ENCODE data around the gene SGIP1.
A peak's percentile ranks its signal among the peaks of the same experiment; 100 is the strongest.

The SGIP1 gene

DNA sequence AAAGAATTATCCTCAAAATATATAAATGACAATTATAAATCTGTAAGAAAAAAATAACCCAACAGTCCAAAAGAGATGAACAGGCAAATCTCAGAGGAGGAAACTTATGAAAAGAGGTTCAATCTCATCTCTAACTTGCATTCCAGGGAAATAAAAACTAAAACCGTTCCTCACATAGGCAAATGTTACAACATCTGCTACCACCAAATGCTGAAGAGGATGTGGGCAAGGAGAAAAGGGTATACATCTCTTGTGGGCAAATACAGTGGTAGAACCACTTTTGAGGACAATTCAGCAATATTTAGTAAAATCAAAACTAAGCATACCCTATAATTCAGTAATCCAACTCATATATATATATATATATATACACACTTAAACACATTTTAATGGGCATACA, 33.7 kb upstream of the SGIP1 start:
- Histone ChIP-seq H4K20me1 (ENCODE audit: insufficient read depth, low read length) (no peaks in the 10 kb centered on the region), H3K4me1 (ENCODE audit: insufficient read depth, low read length, severe bottlenecking) (no peaks in the 10 kb centered on the region), H3F3A (ENCODE audit: insufficient read depth, low read length) (no peaks in the 10 kb centered on the region), H3K9me3 (ENCODE audit: low read length) (no peaks in the 10 kb centered on the region), H2AFZ (ENCODE audit: low read length) (no peak overlapping the region), H3K9me2 (ENCODE audit: low read depth, low read length) (no peaks in the 10 kb centered on the region), H3K79me2 (ENCODE audit: insufficient read depth, low read length) (no peaks in the 10 kb centered on the region), H3K4me3 (ENCODE audit: low read depth, low read length, poor library complexity, severe bottlenecking) (no peak overlapping the region), H3K27me3 (ENCODE audit: insufficient read depth, low read length) (no peaks in the 10 kb centered on the region), H3K27ac (ENCODE audit: low read depth, low read length, poor library complexity, severe bottlenecking) (no peak overlapping the region), H3K4me2 (ENCODE audit: low read length) (no peak overlapping the region), H3K36me3 (ENCODE audit: insufficient read depth, low read length) (no peaks in the 10 kb centered on the region), H3K9ac (ENCODE audit: low read length) (no peak overlapping the region)
- no peak for TF ChIP-seq EZH2 (IDR thresholded peaks at IDR 0.05; ENCODE audit: borderline replicate concordance, low read length)
- TF ChIP-seq, protein P1, sequence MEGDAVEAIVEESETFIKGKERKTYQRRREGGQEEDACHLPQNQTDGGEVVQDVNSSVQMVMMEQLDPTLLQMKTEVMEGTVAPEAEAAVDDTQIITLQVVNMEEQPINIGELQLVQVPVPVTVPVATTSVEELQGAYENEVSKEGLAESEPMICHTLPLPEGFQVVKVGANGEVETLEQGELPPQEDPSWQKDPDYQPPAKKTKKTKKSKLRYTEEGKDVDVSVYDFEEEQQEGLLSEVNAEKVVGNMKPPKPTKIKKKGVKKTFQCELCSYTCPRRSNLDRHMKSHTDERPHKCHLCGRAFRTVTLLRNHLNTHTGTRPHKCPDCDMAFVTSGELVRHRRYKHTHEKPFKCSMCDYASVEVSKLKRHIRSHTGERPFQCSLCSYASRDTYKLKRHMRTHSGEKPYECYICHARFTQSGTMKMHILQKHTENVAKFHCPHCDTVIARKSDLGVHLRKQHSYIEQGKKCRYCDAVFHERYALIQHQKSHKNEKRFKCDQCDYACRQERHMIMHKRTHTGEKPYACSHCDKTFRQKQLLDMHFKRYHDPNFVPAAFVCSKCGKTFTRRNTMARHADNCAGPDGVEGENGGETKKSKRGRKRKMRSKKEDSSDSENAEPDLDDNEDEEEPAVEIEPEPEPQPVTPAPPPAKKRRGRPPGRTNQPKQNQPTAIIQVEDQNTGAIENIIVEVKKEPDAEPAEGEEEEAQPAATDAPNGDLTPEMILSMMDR (IDR thresholded peaks at IDR 0.05; ENCODE audit: low read length) = no peak

DNA sequence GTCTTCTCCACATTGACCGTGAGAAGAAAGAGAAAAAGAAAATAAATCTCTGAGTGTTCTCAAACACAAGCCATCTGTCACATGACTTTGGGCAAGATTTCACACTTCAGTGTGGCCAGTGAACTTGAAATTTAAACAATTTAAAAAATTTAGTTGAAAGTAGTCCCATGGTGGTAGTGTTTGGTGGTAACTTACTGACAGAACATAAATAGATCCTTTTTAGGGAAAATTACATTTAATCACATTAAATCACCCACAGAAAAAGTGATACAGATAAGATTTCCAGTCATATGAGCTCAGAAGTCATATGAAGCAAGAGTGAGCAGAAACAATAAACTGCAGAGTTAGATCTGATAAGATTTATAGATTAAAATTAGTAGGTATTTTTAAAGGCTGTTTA, 31.9 kb upstream of the SGIP1 start:
- H3K9ac ChIP-seq (ENCODE audit: low read length) = no peak overlapping the region
- TF ChIP-seq, protein P1 (IDR thresholded peaks at IDR 0.05; ENCODE audit: low read length) = no peak
- no peak for TF ChIP-seq EZH2 (IDR thresholded peaks at IDR 0.05; ENCODE audit: borderline replicate concordance, low read length)
- no peaks in the 10 kb centered on the region for H3F3A ChIP-seq (ENCODE audit: insufficient read depth, low read length)
- H3K79me2 ChIP-seq (ENCODE audit: insufficient read depth, low read length) = no peaks in the 10 kb centered on the region
- no peaks in the 10 kb centered on the region for H3K9me2 ChIP-seq (ENCODE audit: low read depth, low read length)
- H3K36me3 ChIP-seq (ENCODE audit: insufficient read depth, low read length) = no peaks in the 10 kb centered on the region
- H2AFZ ChIP-seq (ENCODE audit: low read length) = no peak overlapping the region
- H3K27me3 ChIP-seq (ENCODE audit: insufficient read depth, low read length) = no peaks in the 10 kb centered on the region
- H4K20me1 ChIP-seq (ENCODE audit: insufficient read depth, low read length) = no peaks in the 10 kb centered on the region
- H3K4me2 ChIP-seq (ENCODE audit: low read length) = no peak overlapping the region
- no peaks in the 10 kb centered on the region for H3K4me1 ChIP-seq (ENCODE audit: insufficient read depth, low read length, severe bottlenecking)
- no peaks in the 10 kb centered on the region for H3K9me3 ChIP-seq (ENCODE audit: low read length)
- no peak overlapping the region for H3K4me3 ChIP-seq (ENCODE audit: low read depth, low read length, poor library complexity, severe bottlenecking)
- no peak overlapping the region for H3K27ac ChIP-seq (ENCODE audit: low read depth, low read length, poor library complexity, severe bottlenecking)

DNA sequence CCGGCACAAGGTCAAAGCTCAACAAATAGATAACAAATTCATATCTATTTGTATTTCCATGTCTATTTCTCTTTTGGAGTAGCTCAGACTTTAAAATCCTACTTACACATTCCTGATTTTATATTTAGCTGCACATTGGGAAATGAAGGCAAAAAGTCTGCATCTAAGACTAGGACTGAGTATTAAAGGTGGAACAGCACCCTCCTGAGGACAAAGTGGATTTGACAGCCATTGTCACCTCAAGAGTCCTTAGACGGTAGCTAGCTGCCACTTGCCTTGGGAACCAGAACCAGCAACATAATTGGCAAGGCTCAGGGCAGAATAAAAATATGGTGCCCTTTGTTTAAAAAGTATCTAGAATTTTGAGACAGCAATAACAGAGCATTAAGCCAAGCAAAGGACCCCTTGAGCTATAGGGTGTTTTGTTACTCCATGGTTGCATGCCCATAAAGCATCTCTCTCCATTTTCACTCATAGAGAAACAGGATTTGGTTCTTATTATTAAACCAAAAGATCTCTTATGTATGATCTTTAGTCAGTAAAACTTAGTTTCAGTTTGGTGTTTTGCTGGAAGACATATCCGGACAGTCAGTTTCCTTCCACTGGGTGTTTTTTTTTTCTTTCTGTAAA, 30.0 kb upstream of the SGIP1 start:
- H3K4me2 ChIP-seq (ENCODE audit: low read length) = no peak overlapping the region

More for the DNA sequence above, 30.0 kb upstream of the SGIP1 start:
- no peak overlapping the region for H3K27ac ChIP-seq (ENCODE audit: low read depth, low read length, poor library complexity, severe bottlenecking)
- H3K4me3 ChIP-seq (ENCODE audit: low read depth, low read length, poor library complexity, severe bottlenecking) = no peak overlapping the region
- H2AFZ ChIP-seq (ENCODE audit: low read length) = no peak overlapping the region
- H3F3A ChIP-seq (ENCODE audit: insufficient read depth, low read length) = no peaks in the 10 kb centered on the region
- H4K20me1 ChIP-seq (ENCODE audit: insufficient read depth, low read length) = no peaks in the 10 kb centered on the region
- H3K9ac ChIP-seq (ENCODE audit: low read length) = no peak overlapping the region
- no peaks in the 10 kb centered on the region for H3K27me3 ChIP-seq (ENCODE audit: insufficient read depth, low read length)
- no peaks in the 10 kb centered on the region for H3K9me2 ChIP-seq (ENCODE audit: low read depth, low read length)
- no peak for TF ChIP-seq EZH2 (IDR thresholded peaks at IDR 0.05; ENCODE audit: borderline replicate concordance, low read length)
- TF ChIP-seq, protein P1 (IDR thresholded peaks at IDR 0.05; ENCODE audit: low read length) = peak; percentile 88
- no peaks in the 10 kb centered on the region for H3K4me1 ChIP-seq (ENCODE audit: insufficient read depth, low read length, severe bottlenecking)
- no peaks in the 10 kb centered on the region for H3K36me3 ChIP-seq (ENCODE audit: insufficient read depth, low read length)
- no peaks in the 10 kb centered on the region for H3K79me2 ChIP-seq (ENCODE audit: insufficient read depth, low read length)
- H3K9me3 ChIP-seq (ENCODE audit: low read length) = no peaks in the 10 kb centered on the region
